ENCODE results near the gene COMMD7.

The COMMD7 gene

DNA sequence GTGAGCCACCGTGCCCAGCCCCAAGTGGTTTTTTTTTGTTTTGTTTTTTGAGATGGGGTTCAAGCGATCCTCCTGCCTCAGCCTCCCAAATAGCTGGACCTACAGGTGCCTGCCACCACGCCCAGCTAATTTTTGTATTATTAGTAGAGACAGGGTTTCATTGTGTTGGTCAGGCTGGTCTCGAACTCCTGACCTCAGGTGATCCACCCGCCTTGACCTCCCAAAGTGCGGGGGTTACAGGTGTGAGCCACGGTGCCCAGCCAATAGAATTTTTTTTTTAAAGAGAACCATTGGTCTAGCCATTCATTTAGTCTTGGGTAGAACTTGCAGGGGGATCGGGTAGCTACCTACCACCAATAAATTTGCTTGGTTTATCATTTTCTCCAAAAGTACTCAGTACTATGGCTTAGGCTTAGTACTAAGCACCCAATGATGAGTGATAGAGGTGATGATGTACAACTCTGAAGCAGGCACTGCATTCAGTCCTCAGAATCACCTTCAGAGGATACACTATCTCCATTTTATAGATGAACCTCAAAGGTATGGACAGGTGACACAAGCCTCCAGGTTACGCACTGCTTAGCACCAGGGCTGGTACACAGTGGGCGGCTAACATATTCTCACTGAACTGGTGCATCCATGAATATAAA lies 56.6 kb downstream of the COMMD7 start:
- H3K9ac ChIP-seq (ENCODE audit: low read depth, low read length): no peak overlapping the region
- peaks cover 10% of the 10 kb centered on the region for H3K4me1 ChIP-seq (ENCODE audit: control insufficient read depth, insufficient read depth, low read length)
- H3K36me3 ChIP-seq (ENCODE audit: control insufficient read depth, insufficient read depth, low read length): no peaks in the 10 kb centered on the region
- no peaks in the 10 kb centered on the region for H3K9me3 ChIP-seq (ENCODE audit: control insufficient read depth, insufficient read depth, low read length)
- H3K27ac ChIP-seq (ENCODE audit: low read depth, low read length): no peak overlapping the region
- H3K4me3 ChIP-seq (ENCODE audit: low read depth, low read length): no peak overlapping the region
- H3K27me3 ChIP-seq (ENCODE audit: control insufficient read depth, insufficient read depth, low read length): no peaks in the 10 kb centered on the region

DNA sequence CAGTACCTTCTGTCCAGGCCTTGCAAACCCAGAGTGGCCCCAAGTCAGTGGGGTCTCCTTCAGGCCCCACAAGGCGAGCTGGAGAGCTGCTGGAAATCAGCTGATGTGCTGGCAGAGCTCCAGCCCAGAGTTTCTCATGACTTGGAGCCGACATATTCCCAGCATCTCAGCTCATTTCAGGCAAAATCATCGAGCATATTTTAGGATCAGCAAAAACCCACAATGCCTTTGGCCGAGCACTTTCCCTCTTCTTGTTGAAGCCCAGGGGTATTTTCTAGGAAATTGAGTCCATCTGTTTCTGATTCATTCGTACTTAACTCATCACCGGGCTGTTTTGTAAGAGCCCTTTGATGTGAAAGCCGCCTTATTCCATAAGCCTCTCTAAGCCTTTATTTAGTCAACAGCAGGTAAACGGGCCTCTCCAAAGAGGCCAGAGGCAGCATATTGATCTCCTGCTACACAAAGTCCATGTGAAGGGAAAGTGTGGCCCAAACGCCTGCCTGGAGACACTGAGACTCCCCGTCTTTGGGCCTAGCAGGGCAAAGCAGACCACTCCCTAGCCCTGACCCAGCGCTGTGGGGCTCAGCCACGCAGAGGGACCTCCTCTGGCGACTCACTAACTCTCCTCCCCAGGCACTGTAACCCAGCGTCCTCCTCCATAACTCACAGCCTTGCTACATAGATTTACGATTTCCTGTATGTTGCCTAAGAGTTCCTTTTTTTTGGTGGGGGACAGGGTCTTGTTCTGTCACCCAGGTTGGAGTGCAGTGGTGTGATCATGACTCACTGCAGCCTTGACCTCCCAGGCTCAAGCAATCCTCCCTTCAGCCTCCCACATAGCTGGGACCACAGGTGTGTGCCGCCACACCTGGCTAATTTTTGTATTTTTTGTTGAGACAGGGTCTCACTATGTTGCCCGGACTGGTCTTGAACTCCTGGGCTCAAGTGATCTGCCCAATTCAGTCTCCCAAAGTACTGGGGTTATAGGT lies 57.4 kb downstream of the COMMD7 start:
- Histone ChIP-seq H3K4me1 (ENCODE audit: control insufficient read depth, insufficient read depth, low read length) (peaks cover 18% of the 10 kb centered on the region), H3K36me3 (ENCODE audit: control insufficient read depth, insufficient read depth, low read length) (no peaks in the 10 kb centered on the region), H3K4me3 (ENCODE audit: low read depth, low read length) (no peak overlapping the region), H3K27me3 (ENCODE audit: control insufficient read depth, insufficient read depth, low read length) (no peaks in the 10 kb centered on the region), H3K9me3 (ENCODE audit: control insufficient read depth, insufficient read depth, low read length) (no peaks in the 10 kb centered on the region), H3K9ac (ENCODE audit: low read depth, low read length) (no peak overlapping the region), H3K27ac (ENCODE audit: low read depth, low read length) (peak overlapping the region; percentile 61)

DNA sequence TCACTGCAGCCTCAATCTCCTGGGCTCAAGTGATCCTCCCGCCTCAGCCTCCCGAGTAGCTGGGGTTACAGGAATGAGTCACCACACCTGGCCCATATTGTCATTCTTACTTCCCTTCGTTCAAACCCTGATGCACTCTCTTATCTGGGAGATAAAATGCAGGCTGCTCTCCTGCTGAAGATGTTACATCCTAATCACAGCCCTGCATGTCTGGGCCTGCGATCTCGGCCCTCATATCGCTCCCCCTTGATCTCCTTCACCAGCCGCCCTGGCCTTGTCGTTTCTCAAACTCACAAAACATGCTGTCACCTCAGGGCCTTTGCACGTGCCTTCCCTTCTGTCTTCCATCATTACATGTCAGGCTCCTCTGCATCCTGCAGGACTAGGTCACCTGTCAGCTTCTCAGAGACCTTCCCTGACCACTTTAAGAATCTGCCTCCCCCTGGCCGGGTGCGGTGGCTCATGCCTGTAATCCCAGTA lies 60.7 kb downstream of the COMMD7 start:
- H3K27me3 ChIP-seq (ENCODE audit: control insufficient read depth, insufficient read depth, low read length): no peaks in the 10 kb centered on the region
- no peak overlapping the region for H3K27ac ChIP-seq (ENCODE audit: low read depth, low read length)
- no peaks in the 10 kb centered on the region for H3K36me3 ChIP-seq (ENCODE audit: control insufficient read depth, insufficient read depth, low read length)
- no peak overlapping the region for H3K9ac ChIP-seq (ENCODE audit: low read depth, low read length)
- peaks cover 26% of the 10 kb centered on the region for H3K4me1 ChIP-seq (ENCODE audit: control insufficient read depth, insufficient read depth, low read length)
- H3K4me3 ChIP-seq (ENCODE audit: low read depth, low read length): no peak overlapping the region
- H3K9me3 ChIP-seq (ENCODE audit: control insufficient read depth, insufficient read depth, low read length): no peaks in the 10 kb centered on the region

- Histone ChIP-seq H3K27me3 (ENCODE audit: control insufficient read depth, insufficient read depth, low read length) (no peaks in the 10 kb centered on the region), H3K27ac (ENCODE audit: low read depth, low read length) (peak overlapping the region; percentile 74), H3K4me3 (ENCODE audit: low read depth, low read length) (no peak overlapping the region)
These were observed 61.8 kb downstream of the COMMD7 start for GRCh38 chr20:32681175-32682084.

DNA sequence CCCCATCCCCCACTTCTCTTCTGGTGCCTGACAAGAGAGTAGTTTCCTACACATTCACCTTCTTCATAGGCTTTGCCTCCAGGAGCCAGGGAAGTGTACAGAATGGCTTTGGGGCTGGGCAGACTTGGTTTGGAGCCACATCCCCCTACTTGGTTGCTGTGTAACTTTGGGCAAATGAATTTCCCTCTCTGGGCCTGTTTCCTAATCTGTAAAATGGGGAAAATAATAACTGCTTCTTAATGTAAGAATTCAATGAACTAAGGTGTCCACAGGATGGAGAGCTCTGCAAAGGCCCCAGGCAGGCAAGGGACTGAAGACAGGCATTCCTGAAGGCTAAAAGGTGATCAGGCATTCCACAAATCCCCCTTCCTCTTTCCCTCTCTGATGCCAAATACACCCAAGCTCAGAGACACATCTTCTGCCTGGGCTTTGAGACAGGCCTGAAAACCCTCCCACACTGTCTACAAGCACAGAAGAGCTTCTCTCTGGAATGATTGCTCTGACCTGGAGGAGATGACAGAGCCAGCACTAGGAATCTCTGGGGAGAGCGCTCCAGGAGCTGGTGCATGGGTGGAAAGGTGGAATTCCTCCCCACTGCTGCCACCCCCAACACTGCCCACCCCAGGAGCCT lies 62.6 kb downstream of the COMMD7 start:
- H3K9ac ChIP-seq (ENCODE audit: low read depth, low read length): 0 out of 2 replicates have a peak overlapping the region, but pooled peaks have one; percentile 0
- H3K36me3 ChIP-seq (ENCODE audit: control insufficient read depth, insufficient read depth, low read length): no peaks in the 10 kb centered on the region
- no peaks in the 10 kb centered on the region for H3K27me3 ChIP-seq (ENCODE audit: control insufficient read depth, insufficient read depth, low read length)
- no peak overlapping the region for H3K4me3 ChIP-seq (ENCODE audit: low read depth, low read length)
- peaks cover 24% of the 10 kb centered on the region for H3K4me1 ChIP-seq (ENCODE audit: control insufficient read depth, insufficient read depth, low read length)
- H3K27ac ChIP-seq (ENCODE audit: low read depth, low read length): peak overlapping the region; percentile 74
- H3K9me3 ChIP-seq (ENCODE audit: control insufficient read depth, insufficient read depth, low read length): no peaks in the 10 kb centered on the region

More at GRCh38 chr20:32681175-32682084, 61.8 kb downstream of the COMMD7 start:
- H3K9ac ChIP-seq (ENCODE audit: low read depth, low read length): 0 out of 2 replicates have a peak overlapping the region, but pooled peaks have one; percentile 0
- H3K4me1 ChIP-seq (ENCODE audit: control insufficient read depth, insufficient read depth, low read length): peaks cover 26% of the 10 kb centered on the region
- no peaks in the 10 kb centered on the region for H3K9me3 ChIP-seq (ENCODE audit: control insufficient read depth, insufficient read depth, low read length)
- no peaks in the 10 kb centered on the region for H3K36me3 ChIP-seq (ENCODE audit: control insufficient read depth, insufficient read depth, low read length)

DNA sequence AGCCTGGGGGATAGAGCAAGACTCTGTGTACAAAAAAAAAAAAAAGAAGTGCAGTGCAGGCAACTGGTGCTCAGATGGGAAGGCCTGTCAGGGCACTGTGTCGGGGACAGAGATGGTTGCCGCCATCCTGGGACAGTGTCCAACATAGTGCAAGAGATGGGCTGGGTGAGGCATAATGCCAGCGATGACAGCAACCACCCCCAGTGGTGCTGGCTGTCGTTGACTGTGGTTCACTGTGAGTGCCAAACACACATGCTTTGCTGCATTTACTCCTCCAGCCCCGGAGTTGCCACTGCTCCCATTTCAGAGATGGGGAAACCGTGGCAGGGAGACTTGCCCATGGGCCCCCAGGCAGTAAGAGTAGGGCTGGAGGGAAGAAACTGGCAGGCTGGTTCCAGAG lies 64.3 kb downstream of the COMMD7 start:
- Histone ChIP-seq H3K27ac (ENCODE audit: low read depth, low read length) (no peak overlapping the region), H3K27me3 (ENCODE audit: control insufficient read depth, insufficient read depth, low read length) (no peaks in the 10 kb centered on the region), H3K9ac (ENCODE audit: low read depth, low read length) (no peak overlapping the region), H3K9me3 (ENCODE audit: control insufficient read depth, insufficient read depth, low read length) (no peaks in the 10 kb centered on the region), H3K4me1 (ENCODE audit: control insufficient read depth, insufficient read depth, low read length) (peaks cover 33% of the 10 kb centered on the region), H3K4me3 (ENCODE audit: low read depth, low read length) (no peak overlapping the region), H3K36me3 (ENCODE audit: control insufficient read depth, insufficient read depth, low read length) (no peaks in the 10 kb centered on the region)

- H3K27ac ChIP-seq (ENCODE audit: low read depth, low read length): no peak overlapping the region
- H3K4me3 ChIP-seq (ENCODE audit: low read depth, low read length): no peak overlapping the region
These were observed 67.9 kb downstream of the COMMD7 start for GRCh38 chr20:32675223-32675975.

DNA sequence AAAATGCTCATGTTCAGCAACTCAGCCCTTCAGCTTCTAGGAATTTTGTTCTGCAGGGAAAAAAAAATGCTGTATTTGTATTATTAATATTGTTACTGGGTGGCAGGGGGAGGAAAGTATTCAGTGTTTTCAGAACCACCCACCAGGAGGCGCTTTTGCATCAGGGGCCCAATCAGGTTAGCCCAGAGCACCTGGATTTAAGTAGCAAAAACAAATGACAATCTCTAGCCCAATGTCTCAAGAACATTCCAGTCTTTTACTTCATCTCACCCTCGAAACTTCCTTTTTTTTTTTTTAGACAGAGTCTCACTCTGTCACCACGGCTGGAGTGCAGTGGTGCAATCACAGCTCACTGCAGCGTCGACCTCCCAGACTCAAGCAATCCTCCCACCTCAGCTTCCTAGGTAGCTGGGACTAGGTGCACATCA lies 68.9 kb downstream of the COMMD7 start:
- Histone ChIP-seq H3K27ac (ENCODE audit: low read depth, low read length) (no peak overlapping the region), H3K4me3 (ENCODE audit: low read depth, low read length) (no peak overlapping the region), H3K4me1 (ENCODE audit: control insufficient read depth, insufficient read depth, low read length) (peaks cover 31% of the 10 kb centered on the region), H3K9me3 (ENCODE audit: control insufficient read depth, insufficient read depth, low read length) (no peaks in the 10 kb centered on the region), H3K9ac (ENCODE audit: low read depth, low read length) (no peak overlapping the region), H3K36me3 (ENCODE audit: control insufficient read depth, insufficient read depth, low read length) (no peaks in the 10 kb centered on the region), H3K27me3 (ENCODE audit: control insufficient read depth, insufficient read depth, low read length) (no peaks in the 10 kb centered on the region)

More at GRCh38 chr20:32675223-32675975, 67.9 kb downstream of the COMMD7 start:
- Histone ChIP-seq H3K9ac (ENCODE audit: low read depth, low read length) (no peak overlapping the region), H3K9me3 (ENCODE audit: control insufficient read depth, insufficient read depth, low read length) (no peaks in the 10 kb centered on the region), H3K4me1 (ENCODE audit: control insufficient read depth, insufficient read depth, low read length) (peaks cover 34% of the 10 kb centered on the region), H3K36me3 (ENCODE audit: control insufficient read depth, insufficient read depth, low read length) (no peaks in the 10 kb centered on the region), H3K27me3 (ENCODE audit: control insufficient read depth, insufficient read depth, low read length) (no peaks in the 10 kb centered on the region)

GRCh38 chr20:32672982-32673851 lies 70.0 kb downstream of the COMMD7 start:
- no peaks in the 10 kb centered on the region for H3K9me3 ChIP-seq (ENCODE audit: control insufficient read depth, insufficient read depth, low read length)
- H3K27ac ChIP-seq (ENCODE audit: low read depth, low read length): peak overlapping the region; percentile 35
- peaks cover 31% of the 10 kb centered on the region for H3K4me1 ChIP-seq (ENCODE audit: control insufficient read depth, insufficient read depth, low read length)
- H3K9ac ChIP-seq (ENCODE audit: low read depth, low read length): no peak overlapping the region
- no peaks in the 10 kb centered on the region for H3K36me3 ChIP-seq (ENCODE audit: control insufficient read depth, insufficient read depth, low read length)
- no peaks in the 10 kb centered on the region for H3K27me3 ChIP-seq (ENCODE audit: control insufficient read depth, insufficient read depth, low read length)
- H3K4me3 ChIP-seq (ENCODE audit: low read depth, low read length): no peak overlapping the region

All from HUES48 (cell line).